SU-DHL-6 (cell line): ENCODE data around the gene INO80B.

Source experiments
- H2AFZ ChIP-seq: fragments of 200-600 bp; sonication (generic); 2 replicates; pipeline ENCODE4 v1.6.1; 2014; ENCODE audit warnings: low read depth, mild to moderate bottlenecking, moderate library complexity, mixed read lengths, antibody characterized with exemption, low read length; ENCODE audit not compliant: severe bottlenecking
- H3F3A ChIP-seq: fragments of 200-600 bp; shearing (Covaris generic); 2 replicates; pipeline ENCODE4 v1.6.0; 2016; ENCODE audit warnings: antibody characterized with exemption, mild to moderate bottlenecking; ENCODE audit not compliant: insufficient read depth
- H3K27ac ChIP-seq: fragments of 200-600 bp; sonication (generic); 2 replicates; pipeline ENCODE4 v1.5.1; 2016; ENCODE audit warnings: low read depth, mild to moderate bottlenecking, low read length, moderate library complexity, mixed read lengths
- H3K27me3 ChIP-seq: fragments of 200-600 bp; sonication (generic), shearing (Covaris generic); 2 replicates; pipeline ENCODE4 v1.6.0; 2014; ENCODE audit warnings: mild to moderate bottlenecking, low read length
- H3K36me3 ChIP-seq: fragments of 200-600 bp; sonication (generic); 2 replicates; pipeline ENCODE4 v1.6.1; 2014; ENCODE audit warnings: mild to moderate bottlenecking, low read length, mixed read lengths
- H3K4me2 ChIP-seq: fragments of 300-600, 200-600 bp; shearing (Covaris generic), sonication (generic); 2 replicates; pipeline ENCODE4 v1.6.0; 2014; ENCODE audit warnings: low read length, low read depth, mild to moderate bottlenecking; ENCODE audit not compliant: poor library complexity, severe bottlenecking
- H3K4me3 ChIP-seq: fragments of 200-600 bp; sonication (generic); 2 replicates; pipeline ENCODE4 v1.5.1; 2014; ENCODE audit warnings: antibody characterized with exemption, low read length, mild to moderate bottlenecking, mixed read lengths; ENCODE audit not compliant: insufficient read depth, poor library complexity, severe bottlenecking
- H3K79me2 ChIP-seq: fragments of 200-600 bp; sonication (generic); 2 replicates; pipeline ENCODE4 v1.6.1; 2014; ENCODE audit warnings: mild to moderate bottlenecking, low read length, moderate library complexity; ENCODE audit not compliant: insufficient read depth
- H3K9ac ChIP-seq: fragments of 200-600 bp; sonication (generic); 2 replicates; pipeline ENCODE4 v1.7.0; 2014; ENCODE audit warnings: mild to moderate bottlenecking, low read length
- H3K9me2 ChIP-seq: fragments of 200-600 bp; sonication (generic); replicated peaks from 2 replicates; pipeline ENCODE4 v1.6.1; 2014; ENCODE audit warnings: low read length; ENCODE audit not compliant: insufficient read depth
- H3K9me3 ChIP-seq: fragments of 200-600 bp; sonication (generic); 2 replicates; pipeline ENCODE4 v1.6.1; 2014; ENCODE audit warnings: low read length, mixed read lengths; ENCODE audit not compliant: insufficient read depth
- H4K20me1 ChIP-seq: fragments of 200-600 bp; sonication (generic); 2 replicates; pipeline ENCODE4 v1.6.1; 2014; ENCODE audit warnings: low read depth, mild to moderate bottlenecking, antibody characterized with exemption, low read length, moderate library complexity, mixed read lengths
- EZH2phosphoT487 ChIP-seq: fragments of 200-600 bp; sonication (generic), shearing (Covaris generic); conservative IDR thresholded peaks from 2 replicates; pipeline ENCODE4 v1.6.1; 2018; ENCODE audit warnings: mild to moderate bottlenecking, antibody characterized with exemption, low read length, moderate library complexity, mixed read lengths
- TF ChIP-seq, protein P1 (sequence below): fragments of 200-600 bp; sonication (generic); IDR thresholded peaks from one replicate; pipeline ENCODE4 v1.5.1; 2017; ENCODE audit warnings: antibody characterized with exemption, mild to moderate bottlenecking, low read length, moderate library complexity; ENCODE audit not compliant: insufficient read depth, poor library complexity, severe bottlenecking

Gene INO80B

GRCh38 chr2:74496997-74497776 is 42.3 kb downstream of the INO80B start:
- no peaks in the 10 kb centered on the region for H3F3A ChIP-seq
- H3K9me2 ChIP-seq = no peaks in the 10 kb centered on the region
- H3K9me3 ChIP-seq = no peaks in the 10 kb centered on the region
- no peak overlapping the region for H3K4me2 ChIP-seq
- no peaks in the 10 kb centered on the region for H3K79me2 ChIP-seq
- no peak overlapping the region for H3K9ac ChIP-seq
- no peaks in the 10 kb centered on the region for H4K20me1 ChIP-seq
- no peaks in the 10 kb centered on the region for H3K27me3 ChIP-seq
- H3K27ac ChIP-seq = no peak overlapping the region
- no peak for TF ChIP-seq EZH2phosphoT487
- TF ChIP-seq, protein P1, sequence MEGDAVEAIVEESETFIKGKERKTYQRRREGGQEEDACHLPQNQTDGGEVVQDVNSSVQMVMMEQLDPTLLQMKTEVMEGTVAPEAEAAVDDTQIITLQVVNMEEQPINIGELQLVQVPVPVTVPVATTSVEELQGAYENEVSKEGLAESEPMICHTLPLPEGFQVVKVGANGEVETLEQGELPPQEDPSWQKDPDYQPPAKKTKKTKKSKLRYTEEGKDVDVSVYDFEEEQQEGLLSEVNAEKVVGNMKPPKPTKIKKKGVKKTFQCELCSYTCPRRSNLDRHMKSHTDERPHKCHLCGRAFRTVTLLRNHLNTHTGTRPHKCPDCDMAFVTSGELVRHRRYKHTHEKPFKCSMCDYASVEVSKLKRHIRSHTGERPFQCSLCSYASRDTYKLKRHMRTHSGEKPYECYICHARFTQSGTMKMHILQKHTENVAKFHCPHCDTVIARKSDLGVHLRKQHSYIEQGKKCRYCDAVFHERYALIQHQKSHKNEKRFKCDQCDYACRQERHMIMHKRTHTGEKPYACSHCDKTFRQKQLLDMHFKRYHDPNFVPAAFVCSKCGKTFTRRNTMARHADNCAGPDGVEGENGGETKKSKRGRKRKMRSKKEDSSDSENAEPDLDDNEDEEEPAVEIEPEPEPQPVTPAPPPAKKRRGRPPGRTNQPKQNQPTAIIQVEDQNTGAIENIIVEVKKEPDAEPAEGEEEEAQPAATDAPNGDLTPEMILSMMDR = no peak
- no peaks in the 10 kb centered on the region for H3K36me3 ChIP-seq
- H2AFZ ChIP-seq = no peak overlapping the region
- no peak overlapping the region for H3K4me3 ChIP-seq

DNA sequence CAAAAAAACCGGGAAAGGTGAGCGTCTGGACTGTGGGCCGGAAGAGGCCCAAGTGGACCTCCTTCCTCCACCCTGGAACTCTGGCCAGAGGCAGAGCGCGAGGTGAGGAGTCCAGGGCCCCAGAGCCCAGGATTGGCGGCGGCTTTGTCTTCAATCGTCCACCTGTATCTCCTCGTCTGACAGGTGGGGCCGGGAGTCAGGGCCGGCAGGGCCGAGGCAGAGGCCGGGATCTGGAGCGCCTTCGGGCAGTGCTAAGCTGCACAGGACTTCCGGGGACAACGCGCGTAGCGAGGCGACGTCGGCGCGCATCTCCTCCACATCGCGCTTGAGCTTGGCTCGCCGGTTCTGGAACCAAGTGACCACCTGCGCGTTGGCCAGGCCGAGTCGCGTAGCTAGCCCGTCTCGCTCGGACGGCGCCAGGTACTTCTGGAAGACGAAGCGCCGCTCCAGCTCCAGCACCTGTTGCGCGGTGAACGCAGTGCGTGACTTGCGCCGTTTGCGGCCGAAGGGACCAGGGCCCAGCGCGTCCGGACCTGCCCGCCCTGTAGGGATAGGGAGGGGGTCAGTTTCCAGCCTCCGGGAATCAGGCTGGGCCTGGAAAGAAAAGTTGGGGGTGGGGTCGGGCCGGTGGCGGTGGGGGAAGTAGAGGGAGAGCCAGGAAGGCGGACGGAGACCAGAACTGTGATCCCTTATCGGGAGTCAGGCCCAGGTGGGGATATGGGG is 43.1 kb downstream of the INO80B start:
- no peak overlapping the region for H3K27ac ChIP-seq
- TF ChIP-seq, protein P1 = no peak
- TF ChIP-seq EZH2phosphoT487 = no peak
- H3K9me2 ChIP-seq = no peaks in the 10 kb centered on the region
- H3K27me3 ChIP-seq = no peaks in the 10 kb centered on the region
- no peak overlapping the region for H3K9ac ChIP-seq
- H4K20me1 ChIP-seq = no peaks in the 10 kb centered on the region
- no peaks in the 10 kb centered on the region for H3K79me2 ChIP-seq
- H2AFZ ChIP-seq = no peak overlapping the region
- H3K4me3 ChIP-seq = no peak overlapping the region
- H3K4me2 ChIP-seq = no peak overlapping the region
- H3K36me3 ChIP-seq = no peaks in the 10 kb centered on the region
- no peaks in the 10 kb centered on the region for H3K9me3 ChIP-seq
- H3F3A ChIP-seq = no peaks in the 10 kb centered on the region

GRCh38 chr2:74498500-74499266 is 43.8 kb downstream of the INO80B start:
- Histone ChIP-seq H2AFZ (no peak overlapping the region), H3K9ac (no peak overlapping the region), H3K4me3 (no peak overlapping the region), H3K4me2 (no peak overlapping the region), H3K36me3 (no peaks in the 10 kb centered on the region), H3F3A (no peaks in the 10 kb centered on the region), H3K27me3 (no peaks in the 10 kb centered on the region), H3K79me2 (no peaks in the 10 kb centered on the region), H3K9me3 (no peaks in the 10 kb centered on the region), H3K9me2 (no peaks in the 10 kb centered on the region), H4K20me1 (no peaks in the 10 kb centered on the region), H3K27ac (no peak overlapping the region)
- no peak for TF ChIP-seq EZH2phosphoT487
- TF ChIP-seq, protein P1 = no peak
